ENCODE measurements around the gene SEC16A. TPM values are rescaled to one million over a fixed set of nuclear protein-coding genes. Genes with fewer than 3 reads are reported as not detected.

SEC16A gene
- total RNA-seq, 2 experiments from 2014 or later, result 23.7 to 60.1 TPM

- ChIA-PET CTCF (ENCODE audit: unreplicated experiment) (no interaction called here), POLR2A (no interaction called here)
- Histone ChIP-seq H3K27ac (ENCODE audit: low read depth, low read length, poor library complexity, severe bottlenecking) (no peak overlapping the region), H3K4me2 (ENCODE audit: low read length) (no peak overlapping the region), H4K20me1 (ENCODE audit: insufficient read depth, low read length) (no peaks in the 10 kb centered on the region), H3K9me2 (ENCODE audit: insufficient read depth, low read length) (no peaks in the 10 kb centered on the region), H3K4me1 (ENCODE audit: insufficient read depth, low read length, poor library complexity, severe bottlenecking) (no peaks in the 10 kb centered on the region), H3K4me3 (ENCODE audit: low read depth, low read length, poor library complexity, severe bottlenecking) (no peak overlapping the region), H3K9me3 (ENCODE audit: low read length) (no peaks in the 10 kb centered on the region), H3K36me3 (ENCODE audit: insufficient read depth, low read length) (peaks cover 41% of the 10 kb centered on the region; the same call in 1 of the 2 replicates), H2AFZ (ENCODE audit: low read length) (no peak overlapping the region), H3K79me2 (ENCODE audit: insufficient read depth, low read depth, low read length) (no peaks in the 10 kb centered on the region)
- intact Hi-C loops (cut with micrococcal nuclease; ENCODE audit: unreplicated experiment), result loop anchor here (1.0 kb wide), 1 partner anchor 45 kb away; no protein-coding TSS in a partner anchor
- no peak for TF ChIP-seq EZH2phosphoT487 (IDR thresholded peaks at IDR 0.05; ENCODE audit: borderline replicate concordance, low read depth, low read length)
- TF ChIP-seq, protein P1, sequence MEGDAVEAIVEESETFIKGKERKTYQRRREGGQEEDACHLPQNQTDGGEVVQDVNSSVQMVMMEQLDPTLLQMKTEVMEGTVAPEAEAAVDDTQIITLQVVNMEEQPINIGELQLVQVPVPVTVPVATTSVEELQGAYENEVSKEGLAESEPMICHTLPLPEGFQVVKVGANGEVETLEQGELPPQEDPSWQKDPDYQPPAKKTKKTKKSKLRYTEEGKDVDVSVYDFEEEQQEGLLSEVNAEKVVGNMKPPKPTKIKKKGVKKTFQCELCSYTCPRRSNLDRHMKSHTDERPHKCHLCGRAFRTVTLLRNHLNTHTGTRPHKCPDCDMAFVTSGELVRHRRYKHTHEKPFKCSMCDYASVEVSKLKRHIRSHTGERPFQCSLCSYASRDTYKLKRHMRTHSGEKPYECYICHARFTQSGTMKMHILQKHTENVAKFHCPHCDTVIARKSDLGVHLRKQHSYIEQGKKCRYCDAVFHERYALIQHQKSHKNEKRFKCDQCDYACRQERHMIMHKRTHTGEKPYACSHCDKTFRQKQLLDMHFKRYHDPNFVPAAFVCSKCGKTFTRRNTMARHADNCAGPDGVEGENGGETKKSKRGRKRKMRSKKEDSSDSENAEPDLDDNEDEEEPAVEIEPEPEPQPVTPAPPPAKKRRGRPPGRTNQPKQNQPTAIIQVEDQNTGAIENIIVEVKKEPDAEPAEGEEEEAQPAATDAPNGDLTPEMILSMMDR (conservative IDR thresholded peaks at IDR 0.05; ENCODE audit: low read length), result no peak
- no TSS peak for BruUV-seq (replicated peaks)
- DNase-seq (ENCODE audit: low spot score), result no peak
Observed at GRCh38 chr9:136511670-136512592, 29.1 kb upstream of the SEC16A start.

GRCh38 chr9:136511144-136511669, 28.4 kb upstream of the SEC16A start:
- no peak for TF ChIP-seq EZH2phosphoT487 (IDR thresholded peaks at IDR 0.05; ENCODE audit: borderline replicate concordance, low read depth, low read length)
- TF ChIP-seq, protein P1 (conservative IDR thresholded peaks at IDR 0.05; ENCODE audit: low read length), result no peak
- no TSS peak for BruUV-seq (replicated peaks)
- ChIA-PET CTCF (ENCODE audit: unreplicated experiment) (no interaction called here), POLR2A (no interaction called here)
- H3K36me3 ChIP-seq (ENCODE audit: insufficient read depth, low read length), result peaks cover 46% of the 10 kb centered on the region
- no peaks in the 10 kb centered on the region for H3K79me2 ChIP-seq (ENCODE audit: insufficient read depth, low read depth, low read length)
- H3K4me2 ChIP-seq (ENCODE audit: low read length), result no peak overlapping the region
- no peaks in the 10 kb centered on the region for H3K9me2 ChIP-seq (ENCODE audit: insufficient read depth, low read length)
- DNase-seq (ENCODE audit: low spot score), result no peak
- H2AFZ ChIP-seq (ENCODE audit: low read length), result no peak overlapping the region
- no peak overlapping the region for H3K4me3 ChIP-seq (ENCODE audit: low read depth, low read length, poor library complexity, severe bottlenecking)
- H3K27ac ChIP-seq (ENCODE audit: low read depth, low read length, poor library complexity, severe bottlenecking), result no peak overlapping the region
- no peaks in the 10 kb centered on the region for H3K4me1 ChIP-seq (ENCODE audit: insufficient read depth, low read length, poor library complexity, severe bottlenecking)
- no peaks in the 10 kb centered on the region for H4K20me1 ChIP-seq (ENCODE audit: insufficient read depth, low read length)
- intact Hi-C loops (cut with micrococcal nuclease; ENCODE audit: unreplicated experiment), result no loop called here
- H3K9me3 ChIP-seq (ENCODE audit: low read length), result no peaks in the 10 kb centered on the region

DNA sequence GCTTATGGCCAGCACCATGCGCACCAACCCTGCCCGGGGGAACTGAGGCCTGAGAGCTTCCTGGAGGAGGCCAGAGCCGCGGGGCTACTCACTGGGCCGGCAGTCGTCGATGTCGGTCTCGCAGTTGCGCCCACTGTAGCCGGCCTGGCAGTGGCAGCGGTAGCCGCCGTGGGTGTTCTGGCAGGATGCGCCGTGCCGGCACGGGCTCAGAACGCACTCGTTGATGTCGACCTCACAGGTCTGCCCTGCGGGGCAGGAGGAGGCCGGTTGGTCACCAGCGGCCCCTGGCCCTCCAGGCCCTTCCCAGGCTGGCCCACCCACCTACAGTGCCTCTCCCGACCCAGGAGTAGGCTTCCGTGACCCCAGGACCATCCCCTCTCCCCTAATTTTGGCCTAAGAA, 27.7 kb upstream of the SEC16A start:
- ChIA-PET POLR2A (no interaction called here), CTCF (ENCODE audit: unreplicated experiment) (no interaction called here)
- H3K4me2 ChIP-seq (ENCODE audit: low read length), result no peak overlapping the region
- H3K79me2 ChIP-seq (ENCODE audit: insufficient read depth, low read depth, low read length), result no peaks in the 10 kb centered on the region
- H3K4me1 ChIP-seq (ENCODE audit: insufficient read depth, low read length, poor library complexity, severe bottlenecking), result no peaks in the 10 kb centered on the region
- H2AFZ ChIP-seq (ENCODE audit: low read length), result no peak overlapping the region
- peaks cover 46% of the 10 kb centered on the region for H3K36me3 ChIP-seq (ENCODE audit: insufficient read depth, low read length)
- no peaks in the 10 kb centered on the region for H4K20me1 ChIP-seq (ENCODE audit: insufficient read depth, low read length)
- H3K4me3 ChIP-seq (ENCODE audit: low read depth, low read length, poor library complexity, severe bottlenecking), result no peak overlapping the region
- no peak overlapping the region for H3K27ac ChIP-seq (ENCODE audit: low read depth, low read length, poor library complexity, severe bottlenecking)
- BruUV-seq (replicated peaks), result no TSS peak
- H3K9me2 ChIP-seq (ENCODE audit: insufficient read depth, low read length), result no peaks in the 10 kb centered on the region
- no peak for TF ChIP-seq EZH2phosphoT487 (IDR thresholded peaks at IDR 0.05; ENCODE audit: borderline replicate concordance, low read depth, low read length)
- no peaks in the 10 kb centered on the region for H3K9me3 ChIP-seq (ENCODE audit: low read length)
- intact Hi-C loops (cut with micrococcal nuclease; ENCODE audit: unreplicated experiment), result no loop called here
- DNase-seq (ENCODE audit: low spot score), result no peak

Data from OCI-LY7 (cell line).